ENCODE results near the gene FLOT1.

DNA sequence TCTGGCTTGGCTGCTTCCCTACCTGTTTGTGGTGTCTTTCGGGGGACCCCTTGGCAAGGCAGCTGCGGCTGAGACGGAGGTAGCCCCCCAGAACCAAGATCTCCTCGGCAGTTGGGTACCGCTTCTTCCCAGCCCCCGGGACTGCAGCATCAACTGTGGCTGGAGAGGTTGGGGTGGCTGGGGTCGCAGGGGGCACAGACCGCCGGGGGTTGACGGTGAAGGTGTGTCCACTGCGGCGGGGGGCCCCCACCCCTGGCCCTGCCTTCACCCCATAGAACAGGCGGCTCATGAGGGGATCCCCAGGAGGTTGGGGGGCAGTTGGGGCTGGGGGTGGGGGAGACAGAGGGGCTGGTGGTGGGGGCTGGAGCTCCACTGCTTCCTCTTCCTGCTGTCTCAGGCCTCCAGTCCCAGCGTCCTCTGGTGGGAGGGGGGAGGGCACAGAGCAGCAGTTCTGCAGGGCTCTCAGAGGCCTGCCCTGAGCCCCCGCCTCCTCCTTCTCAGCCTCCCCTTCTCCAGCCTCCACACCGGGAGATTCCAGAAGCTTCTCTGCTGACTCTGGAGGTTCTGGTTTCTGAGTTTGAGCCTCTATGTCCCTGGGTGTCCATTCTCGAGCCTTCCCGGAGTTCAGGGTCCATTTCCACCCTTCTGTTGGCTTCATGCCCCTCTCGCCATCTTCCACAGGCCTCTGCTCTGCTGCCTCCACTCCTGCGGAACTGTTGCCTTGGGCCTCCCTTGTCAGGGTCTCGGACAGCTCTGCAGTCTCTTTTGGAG is 57.9 kb downstream of the FLOT1 start:
- TF ChIP-seq FOXM1 (IDR thresholded peaks at IDR 0.05; ENCODE audit: borderline replicate concordance) (no peak), SUZ12 (IDR thresholded peaks at IDR 0.05) (no peak), HDGF (IDR thresholded peaks at IDR 0.05; ENCODE audit: borderline replicate concordance) (no peak), BHLHE40 (IDR thresholded peaks at IDR 0.05; ENCODE audit: borderline replicate concordance) (no peak), LEF1 (IDR thresholded peaks at IDR 0.05; ENCODE audit: borderline replicate concordance) (no peak), TARDBP (IDR thresholded peaks at IDR 0.05) (no peak), L3MBTL2 (conservative IDR thresholded peaks at IDR 0.05) (no peak), NFRKB (IDR thresholded peaks at IDR 0.05) (no peak)

All from HEK293T (cell line).